ENCODE measurements around the gene RGS7BP.
"Not testable (repeated sequence)": the region's sequence is repeated elsewhere in the genome, so short reads cannot be mapped to it uniquely, and the experiment has no call there.

Gene RGS7BP

GRCh38 chr5:64505769-64506566 lies at the start of gene RGS7BP:
RGS7BP (plus strand) TSS chr5:64506015; CDS start chr5:64506625, 610 bp downstream.
- peak; percentile 38 for DNase-seq

GRCh38 chr5:64457846-64458245 lies 48.0 kb upstream of the RGS7BP start:
- DNase-seq = no peak

- DNase-seq = no peak
These were observed 46.9 kb upstream of the RGS7BP start for GRCh38 chr5:64458948-64459347.

- no peak for DNase-seq
These were observed 43.4 kb upstream of the RGS7BP start for GRCh38 chr5:64462391-64462790.

- DNase-seq = no peak
These were observed 19.7 kb upstream of the RGS7BP start for GRCh38 chr5:64486163-64486562.

- DNase-seq = no peak
These were observed 18.5 kb upstream of the RGS7BP start for GRCh38 chr5:64487283-64487682.

GRCh38 chr5:64489857-64490256 lies 16.0 kb upstream of the RGS7BP start:
- no peak for DNase-seq

- no peak for DNase-seq
These were observed 8.4 kb upstream of the RGS7BP start for GRCh38 chr5:64497386-64497785.

- DNase-seq = no peak
These were observed 3.6 kb upstream of the RGS7BP start for GRCh38 chr5:64502196-64502595.

GRCh38 chr5:64506567-64507263 lies 900 bp downstream of the RGS7BP start:
- peak; percentile 22 for DNase-seq

GRCh38 chr5:64507264-64507605 lies 1.4 kb downstream of the RGS7BP start:
- no peak for DNase-seq

- no peak for DNase-seq
These were observed 4.0 kb downstream of the RGS7BP start for GRCh38 chr5:64509828-64510227.

GRCh38 chr5:64513492-64513891 lies 7.7 kb downstream of the RGS7BP start:
- no peak for DNase-seq

- no peak for DNase-seq
These were observed 8.8 kb downstream of the RGS7BP start for GRCh38 chr5:64514612-64515011.

- DNase-seq = no peak
These were observed 10.4 kb downstream of the RGS7BP start for GRCh38 chr5:64516216-64516615.

- DNase-seq = no peak
These were observed 13.0 kb downstream of the RGS7BP start for GRCh38 chr5:64518793-64519192.

GRCh38 chr5:64519263-64519662 lies 13.4 kb downstream of the RGS7BP start:
- DNase-seq = no peak

GRCh38 chr5:64526734-64527439 lies 21.1 kb downstream of the RGS7BP start:
- DNase-seq = no peak

GRCh38 chr5:64530076-64530475 lies 24.3 kb downstream of the RGS7BP start:
- no peak for DNase-seq

GRCh38 chr5:64532212-64532611 lies 26.4 kb downstream of the RGS7BP start:
- DNase-seq = no peak

GRCh38 chr5:64532657-64533056 lies 26.8 kb downstream of the RGS7BP start:
- DNase-seq = no peak

GRCh38 chr5:64534033-64534432 lies 28.2 kb downstream of the RGS7BP start:
- no peak for DNase-seq

GRCh38 chr5:64557911-64558310 lies 52.1 kb downstream of the RGS7BP start:
- no peak for DNase-seq

- not testable (repeated sequence) for DNase-seq
These were observed 52.8 kb downstream of the RGS7BP start for GRCh38 chr5:64558641-64559040.
